HG03175 (cell line): ENCODE data around the gene ABHD17A.
A peak's percentile ranks its signal among the peaks of the same experiment; 100 is the strongest.

Experiments
- ATAC-seq: cut with Tn5 transposase; IDR thresholded peaks from one replicate; pipeline ENCODE4 v1.9.1; 2021; ENCODE audit warnings: mild to moderate bottlenecking, moderate library complexity; ENCODE audit not compliant: unreplicated experiment

ABHD17A gene

DNA sequence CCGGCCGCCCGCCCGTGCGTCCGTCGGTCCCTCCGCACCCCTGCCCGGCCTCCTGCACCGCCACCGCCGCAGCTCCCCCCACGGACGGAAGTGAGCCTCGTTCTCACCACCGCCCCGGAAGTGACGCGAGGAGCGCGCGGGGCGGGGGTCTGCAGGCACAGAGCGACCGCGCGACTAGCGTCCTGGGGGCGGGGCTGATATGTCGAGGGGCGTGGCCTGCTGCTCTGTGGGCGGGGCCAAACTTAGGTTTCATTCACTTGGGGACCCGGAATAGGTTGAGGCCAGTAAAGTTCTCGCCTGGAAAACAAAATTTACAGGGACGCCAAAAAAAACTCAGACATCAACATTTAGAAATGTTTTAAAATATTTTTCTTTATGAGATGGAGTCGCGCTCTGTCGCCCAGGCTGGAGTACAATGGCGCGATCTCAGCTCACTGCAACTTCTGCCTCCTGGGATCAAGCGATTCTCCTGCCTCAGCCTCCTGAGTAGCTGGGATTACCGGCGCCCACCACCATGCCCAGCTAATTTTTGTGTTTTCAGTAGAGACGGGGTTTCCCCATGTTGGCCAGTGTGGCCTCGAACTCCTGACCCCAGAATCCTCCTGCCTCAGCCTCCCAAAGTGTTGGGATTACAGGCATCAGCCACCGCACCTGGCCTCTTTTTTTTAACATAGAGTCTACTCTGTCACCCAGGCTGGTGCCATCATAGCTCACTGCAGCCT, at the start of gene ABHD17A:
ABHD17A (minus strand) TSS at position 99 of the 722 bp plus-strand sequence. CDS start 3,930 bp downstream, outside the sequence.
- ATAC-seq: peak; percentile 72

DNA sequence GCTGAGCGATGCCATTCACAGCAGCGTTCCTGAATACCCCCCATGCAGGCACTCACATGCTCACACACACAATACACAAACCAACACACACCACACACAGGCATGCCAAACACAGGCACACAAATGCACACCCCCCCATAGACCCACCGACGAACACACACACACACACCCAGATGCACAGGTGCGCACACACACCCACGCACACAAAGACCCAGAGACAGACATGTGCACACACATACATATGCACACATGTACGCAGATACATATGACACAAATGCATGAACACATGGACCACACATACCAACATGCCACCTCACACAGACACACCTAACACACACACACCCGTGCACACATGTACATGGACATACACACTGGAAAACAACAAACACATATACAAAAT, 48.6 kb upstream of the ABHD17A start:
- no peak for ATAC-seq

DNA sequence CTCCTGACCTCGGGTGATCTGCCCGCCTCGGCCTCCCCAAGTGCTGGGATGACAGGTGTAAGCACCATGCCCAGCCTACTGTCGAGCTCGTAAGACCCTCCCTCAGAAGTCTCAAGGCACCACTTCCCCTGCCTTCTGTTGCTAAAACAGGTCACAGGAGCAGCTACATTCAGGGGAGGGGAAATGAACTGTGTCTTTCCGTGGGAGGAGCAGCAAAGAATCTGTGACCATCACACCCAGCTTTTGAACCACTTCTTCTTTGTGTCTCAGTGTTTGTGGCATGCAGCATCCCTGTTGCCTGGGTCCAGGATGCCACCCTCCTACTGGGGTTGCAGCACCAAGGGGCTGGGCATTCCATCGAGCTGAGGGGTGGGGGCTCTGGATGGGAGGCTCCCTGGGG, 47.9 kb upstream of the ABHD17A start:
- ATAC-seq: no peak

DNA sequence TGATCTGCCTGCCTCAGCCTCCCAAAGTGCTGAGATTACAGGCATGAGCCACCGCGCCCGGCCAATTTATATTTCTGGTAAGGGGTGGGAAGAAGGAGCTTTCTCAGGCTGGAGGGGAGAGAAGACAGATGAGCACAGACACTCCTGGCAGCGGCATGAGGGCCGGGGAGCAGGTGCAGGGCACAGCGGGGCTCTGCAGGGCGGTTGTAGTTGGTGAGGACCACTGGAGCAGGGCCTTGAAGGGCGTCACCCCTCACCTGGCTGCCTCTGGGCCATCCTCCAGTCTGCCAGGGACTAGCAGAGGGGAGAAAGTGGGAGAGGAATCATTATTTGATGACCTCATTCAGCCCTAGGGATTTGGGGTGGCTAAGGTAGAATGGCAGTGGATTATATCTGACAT, 47.1 kb upstream of the ABHD17A start:
- ATAC-seq: no peak

DNA sequence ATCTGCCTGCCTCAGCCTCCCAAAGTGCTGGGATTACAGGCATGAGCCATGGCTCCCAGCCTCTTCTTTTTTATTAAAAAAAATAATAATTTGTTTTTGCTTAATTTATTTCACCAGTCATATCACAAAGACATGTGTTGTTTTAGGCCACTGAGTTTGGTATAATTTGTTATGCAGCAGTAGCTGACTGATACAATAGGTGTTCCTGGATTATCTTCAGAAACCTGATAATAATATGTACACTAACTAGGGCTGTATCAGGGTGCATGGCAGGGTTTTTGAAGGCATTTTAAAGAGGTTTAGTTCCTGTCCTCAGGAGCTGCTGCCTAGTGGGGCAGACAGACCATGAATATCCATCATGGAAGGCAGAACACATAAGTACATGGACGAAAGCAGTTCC, 46.1 kb upstream of the ABHD17A start:
- no peak for ATAC-seq

GRCh38 chr19:1929021-1929742, 43.9 kb upstream of the ABHD17A start:
- ATAC-seq: peak; percentile 56

GRCh38 chr19:1925544-1925943, 40.2 kb upstream of the ABHD17A start:
- ATAC-seq: no peak

- no peak for ATAC-seq
Measured at GRCh38 chr19:1924320-1924961, 39.1 kb upstream of the ABHD17A start.

DNA sequence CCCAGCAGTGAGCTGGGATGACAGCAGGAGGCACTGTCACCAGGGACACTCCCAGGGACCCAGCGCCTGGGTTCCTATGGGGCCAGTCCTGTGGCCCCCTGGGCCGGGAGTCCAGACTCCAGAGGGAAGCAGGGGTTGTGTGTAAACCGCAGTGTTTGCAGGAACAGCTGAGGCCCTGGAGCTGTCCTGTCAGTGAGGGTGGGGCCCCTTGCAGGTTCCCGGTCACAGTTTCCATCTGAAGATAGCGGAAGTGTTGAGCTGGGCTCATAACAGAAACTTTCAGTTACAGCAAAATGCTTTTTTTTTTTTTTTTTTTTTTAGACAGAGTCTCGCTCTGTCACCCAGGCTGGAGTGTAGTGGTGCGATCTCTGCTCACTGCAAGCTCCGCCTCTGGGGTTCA, 38.0 kb upstream of the ABHD17A start:
- ATAC-seq: no peak

- ATAC-seq: no peak
Measured at GRCh38 chr19:1922803-1923202, 37.5 kb upstream of the ABHD17A start.

DNA sequence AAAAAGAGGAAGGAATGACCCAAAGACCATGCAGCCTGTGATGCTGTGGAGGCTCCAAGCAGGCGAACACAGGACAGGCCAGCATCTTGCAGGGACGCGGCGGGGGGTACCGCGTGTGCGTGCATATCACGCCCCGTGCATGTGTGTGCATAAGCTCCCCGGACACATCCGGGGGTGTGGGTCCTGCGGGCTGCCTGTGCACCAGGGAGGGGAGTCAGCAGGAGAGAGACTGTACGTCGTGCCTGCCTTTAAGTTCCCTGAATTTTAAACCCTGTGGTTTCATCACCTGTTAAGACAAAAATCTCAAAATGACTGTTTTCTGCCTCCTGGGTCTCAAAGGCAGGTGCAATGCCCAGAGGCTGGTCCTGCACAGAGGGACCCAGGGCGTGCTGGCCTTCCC, 36.5 kb upstream of the ABHD17A start:
- ATAC-seq: no peak

GRCh38 chr19:1921326-1921725, 36.0 kb upstream of the ABHD17A start:
- no peak for ATAC-seq

GRCh38 chr19:1920644-1921043, 35.3 kb upstream of the ABHD17A start:
- no peak for ATAC-seq

DNA sequence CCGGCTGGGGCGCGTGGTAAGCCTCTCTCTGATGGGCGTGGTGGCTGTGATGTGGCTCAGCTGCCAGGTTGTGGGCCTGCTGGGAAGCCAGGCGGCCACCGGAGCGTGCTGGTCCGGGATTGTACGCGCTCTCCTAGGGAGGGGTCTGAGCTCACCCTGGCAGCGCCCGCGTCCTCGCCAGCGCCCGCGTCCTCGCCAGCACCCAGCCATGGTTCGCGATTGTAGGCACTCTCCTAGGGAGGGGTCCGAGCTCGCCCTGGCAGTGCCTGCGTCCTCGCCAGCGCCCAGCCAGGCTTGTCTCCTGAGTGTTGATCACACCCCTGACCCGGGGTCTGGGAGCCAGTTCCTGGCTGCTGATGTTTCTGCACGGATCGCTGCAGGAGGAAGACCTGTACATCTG, 33.7 kb upstream of the ABHD17A start:
- ATAC-seq: no peak

DNA sequence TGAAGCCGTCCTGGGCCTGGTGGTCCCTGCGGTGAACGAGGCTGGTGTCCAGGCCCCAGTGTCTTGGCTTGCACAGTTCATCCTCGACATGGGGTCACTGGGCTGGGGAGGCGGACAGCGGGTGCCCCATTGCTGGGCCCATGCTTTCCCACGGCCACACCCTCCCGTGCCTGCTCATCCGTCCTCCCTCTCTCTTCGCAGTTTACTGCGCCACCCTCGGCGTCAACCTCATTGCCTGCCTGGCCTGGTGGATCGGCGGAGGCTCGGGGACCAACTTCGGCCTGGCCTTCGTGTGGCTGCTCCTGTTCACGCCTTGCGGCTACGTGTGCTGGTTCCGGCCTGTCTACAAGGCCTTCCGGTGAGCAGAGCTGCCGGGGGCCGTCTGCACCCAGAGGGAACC, 32.6 kb upstream of the ABHD17A start:
- no peak for ATAC-seq

DNA sequence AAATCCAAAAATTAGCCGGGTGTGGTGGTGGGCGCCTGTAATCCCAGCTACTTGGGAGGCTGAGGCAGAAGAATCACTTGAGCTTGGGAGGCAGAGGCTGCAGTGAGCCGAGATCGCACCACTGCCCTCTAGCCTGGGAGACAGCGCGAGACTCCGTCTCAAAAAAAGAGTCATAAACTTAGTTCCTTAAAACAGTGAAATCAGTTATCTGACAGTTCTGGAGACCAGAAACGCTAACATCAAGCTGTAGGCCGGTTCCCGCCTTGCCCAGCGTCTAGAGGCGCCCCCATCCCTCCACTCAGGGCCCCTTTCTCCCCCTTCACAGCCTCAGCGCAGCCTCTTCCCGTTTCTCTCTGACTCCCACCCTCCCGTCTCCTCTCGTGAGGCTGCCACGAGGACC, 31.9 kb upstream of the ABHD17A start:
- ATAC-seq: no peak

DNA sequence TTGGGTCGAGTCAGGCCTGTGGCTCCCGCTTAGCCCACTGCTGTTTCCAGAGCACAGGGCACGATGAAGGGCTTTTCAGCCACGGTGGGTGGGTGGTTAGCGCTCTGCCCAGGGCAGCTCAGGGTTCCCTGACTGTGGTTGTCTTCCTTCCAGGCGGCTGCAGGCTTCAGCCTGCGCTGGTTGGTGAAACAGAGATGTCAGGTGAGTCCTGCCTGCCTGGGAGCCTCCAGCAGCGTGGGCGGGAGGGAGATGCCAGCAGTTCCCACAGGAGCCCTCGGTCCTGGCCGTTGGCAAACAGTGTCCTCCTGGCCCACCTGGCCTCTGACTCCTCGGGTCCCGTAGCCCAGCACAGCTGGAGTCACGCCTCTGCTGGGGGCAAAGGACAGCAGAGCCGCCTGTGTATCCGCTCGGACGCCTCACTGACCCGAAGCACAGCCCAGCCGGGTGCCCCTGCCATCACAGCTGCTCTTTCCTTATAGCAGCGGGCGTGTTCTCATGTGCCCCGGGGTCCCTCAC, 29.6 kb upstream of the ABHD17A start:
- no peak for ATAC-seq

DNA sequence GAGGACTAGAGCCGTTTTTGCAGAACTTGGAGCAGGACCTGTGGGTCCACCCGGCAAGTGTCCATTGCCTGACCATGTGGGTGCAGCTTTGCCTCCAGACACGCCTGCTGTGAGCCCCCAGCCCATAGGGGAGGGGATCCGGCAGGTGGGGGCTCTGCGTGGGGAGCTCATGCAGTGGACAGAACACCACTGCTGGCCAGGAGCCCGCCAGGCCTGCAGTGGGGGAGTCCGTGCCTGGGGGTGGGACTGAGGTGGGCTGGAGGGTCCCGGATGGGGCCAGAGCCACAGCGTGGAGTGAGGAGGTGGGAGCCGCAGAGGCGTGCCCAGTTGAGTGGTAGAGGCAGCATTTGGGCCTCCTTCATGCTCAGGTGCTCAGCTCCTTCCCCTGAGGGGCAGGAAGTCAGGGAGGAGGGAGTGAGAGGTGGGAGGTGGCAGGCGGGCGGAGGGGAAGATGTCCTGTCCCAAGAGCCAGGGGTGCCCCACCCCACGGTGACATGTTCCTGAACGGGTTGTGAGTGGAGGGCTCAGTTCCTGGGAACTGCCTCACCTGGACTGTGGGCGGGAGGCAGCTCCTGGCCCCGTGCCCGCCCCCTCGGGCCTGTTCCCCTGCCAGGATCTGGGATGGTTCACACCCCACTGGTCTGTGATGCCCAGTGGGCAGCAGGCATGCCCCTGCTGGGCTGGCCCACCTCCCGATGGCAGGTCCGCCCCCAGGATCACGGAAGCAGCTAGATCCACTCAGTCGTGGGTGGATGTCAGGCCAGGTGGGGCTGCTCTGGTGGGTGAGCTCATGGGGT, 28.7 kb upstream of the ABHD17A start:
- no peak for ATAC-seq

- ATAC-seq: no peak
Measured at GRCh38 chr19:1912760-1913505, 27.6 kb upstream of the ABHD17A start.

DNA sequence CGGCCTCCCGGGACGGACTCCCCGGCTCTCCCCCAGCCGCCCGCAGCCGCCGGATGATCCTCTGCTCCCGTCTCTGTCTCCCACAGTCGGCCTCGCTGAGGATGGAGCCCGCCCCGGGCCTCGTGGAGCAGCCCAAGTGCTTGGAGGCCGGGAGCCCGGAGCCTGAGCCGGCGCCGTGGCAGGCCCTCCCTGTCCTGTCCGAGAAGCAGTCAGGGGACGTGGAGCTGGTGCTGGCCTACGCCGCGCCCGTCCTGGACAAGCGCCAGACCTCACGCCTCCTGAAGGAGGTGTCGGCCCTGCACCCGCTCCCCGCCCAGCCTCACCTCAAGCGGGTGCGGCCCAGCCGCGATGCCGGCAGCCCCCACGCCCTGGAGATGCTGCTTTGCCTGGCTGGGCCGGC, 26.7 kb upstream of the ABHD17A start:
- no peak for ATAC-seq
